Skin of body (tissue), 2 donors: Measurements from ENCODE around the gene SERPINA4. TPM values are rescaled to one million over a fixed set of nuclear protein-coding genes. Genes with fewer than 3 reads are reported as not detected.
"Not testable (repeated sequence)": the region's sequence is repeated elsewhere in the genome, so short reads cannot be mapped to it uniquely, and the experiment has no call there.

Experiments
- DNase-seq: peaks from one replicate; lab custom pipeline; 2025; lab: John Stamatoyannopoulos, UW
- total RNA-seq: library from RNA; depleted of rRNA; stranded (reverse); fragments of >200 nt; gene quantifications from one replicate; pipeline ENCODE4 v1.2.3, GENCODE V29; 2014

SERPINA4 gene
- total RNA-seq, 1 donor from 2014 or later, result 0.49 TPM

GRCh38 chr14:94588311-94588710 is 27.1 kb downstream of the SERPINA4 start:
- DNase-seq, result no peak

- DNase-seq, result no peak
Observed at GRCh38 chr14:94591073-94591472, 29.8 kb downstream of the SERPINA4 start.

- DNase-seq, result no peak
Observed at GRCh38 chr14:94591871-94592270, 30.6 kb downstream of the SERPINA4 start.

- DNase-seq, result no peak
Observed at GRCh38 chr14:94592457-94592856, 31.2 kb downstream of the SERPINA4 start.

GRCh38 chr14:94593376-94593748 is 32.1 kb downstream of the SERPINA4 start:
- no peak for DNase-seq

GRCh38 chr14:94593749-94594431 is 32.6 kb downstream of the SERPINA4 start:
- no peak for DNase-seq

- no peak for DNase-seq
Observed at GRCh38 chr14:94594441-94594840, 33.2 kb downstream of the SERPINA4 start.

GRCh38 chr14:94595912-94596311 is 34.7 kb downstream of the SERPINA4 start:
- no peak for DNase-seq

- no peak for DNase-seq
Observed at GRCh38 chr14:94596361-94596760, 35.1 kb downstream of the SERPINA4 start.

- no peak for DNase-seq
Observed at GRCh38 chr14:94597788-94598187, 36.5 kb downstream of the SERPINA4 start.

- DNase-seq, result no peak
Observed at GRCh38 chr14:94598506-94598815, 37.2 kb downstream of the SERPINA4 start.

- peak; percentile 3 for DNase-seq
Observed at GRCh38 chr14:94598816-94599655, 37.8 kb downstream of the SERPINA4 start.

- DNase-seq, result no peak
Observed at GRCh38 chr14:94599656-94600004, 38.4 kb downstream of the SERPINA4 start.

GRCh38 chr14:94600148-94600545 is 38.9 kb downstream of the SERPINA4 start:
- DNase-seq, result no peak

- peak; percentile 34 for DNase-seq
Observed at GRCh38 chr14:94601884-94602391, 40.7 kb downstream of the SERPINA4 start.

- no peak for DNase-seq
Observed at GRCh38 chr14:94602722-94603121, 41.5 kb downstream of the SERPINA4 start.

GRCh38 chr14:94605361-94605760 is 44.1 kb downstream of the SERPINA4 start:
- no peak for DNase-seq

GRCh38 chr14:94608966-94609365 is 47.7 kb downstream of the SERPINA4 start:
- not testable (repeated sequence) for DNase-seq

GRCh38 chr14:94611179-94611578 is 49.9 kb downstream of the SERPINA4 start:
- no peak for DNase-seq

GRCh38 chr14:94612174-94612573 is 50.9 kb downstream of the SERPINA4 start, which contains the start of gene SERPINA3:
Gene SERPINA3 (plus strand): TSS chr14:94612391. CDS start chr14:94614442, 2,051 bp downstream.
- no peak for DNase-seq

- DNase-seq, result no peak
Observed at GRCh38 chr14:94612580-94613554, 51.6 kb downstream of the SERPINA4 start.
